Measurements from ENCODE around the gene ACTMAP. TPM values are rescaled to one million over a fixed set of nuclear protein-coding genes. Genes with fewer than 3 reads are reported as not detected.

The ACTMAP gene
- total and polyA plus RNA-seq, 9 of the 15 experiments (the other 6 are each of a cell fraction or from before 2014, with no cell fraction given) = 1.7 to 16.6 (median 4.9) TPM

DNA sequence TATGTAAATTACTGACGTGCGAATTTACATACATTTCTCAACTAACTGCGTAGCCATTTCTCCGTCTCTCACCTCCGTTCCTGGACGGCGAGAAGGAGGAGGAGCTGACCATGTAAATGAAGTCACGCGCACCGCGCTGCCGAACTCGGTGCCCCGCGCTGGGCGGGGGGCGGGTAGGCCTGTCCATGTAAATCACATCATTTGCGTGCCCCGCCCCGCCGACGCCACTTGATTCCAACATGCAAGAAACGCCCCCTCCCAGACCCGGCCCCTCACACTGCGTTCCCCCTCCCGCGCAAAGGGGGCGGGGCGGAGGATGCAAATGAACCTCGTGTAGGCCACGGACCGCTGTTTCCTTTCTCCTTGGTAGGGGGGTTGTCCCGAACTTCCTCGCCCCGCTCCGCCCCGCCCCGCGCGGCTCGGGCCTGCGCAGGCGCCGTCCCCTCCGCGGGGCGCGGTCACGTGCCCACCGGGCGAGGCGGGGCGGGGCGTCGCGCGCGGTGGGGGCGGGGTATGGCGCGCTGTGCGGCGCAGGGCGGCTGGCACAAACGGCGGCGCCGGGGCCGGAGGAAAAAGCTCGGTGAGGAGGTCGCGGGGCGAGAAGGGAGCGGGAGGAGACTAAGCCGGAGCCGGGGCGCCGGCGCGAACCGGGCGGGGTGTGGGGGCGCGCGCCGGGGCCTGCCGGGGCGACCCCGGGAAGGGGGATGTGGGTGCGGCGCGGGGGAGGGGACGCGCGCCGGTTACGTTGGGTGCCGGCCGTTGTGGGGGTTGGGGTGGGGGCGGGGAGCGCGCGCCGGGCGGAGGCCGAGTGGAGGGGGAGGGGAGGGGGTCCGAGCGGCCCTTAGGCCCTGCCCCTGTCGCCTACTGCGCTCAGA, 48.6 kb upstream of the ACTMAP start, which contains the start of gene EGLN2 (continued):
- peak; percentile 66 for TF ChIP-seq MYC (IDR thresholded peaks at IDR 0.05; ENCODE audit: low read depth, low read length)
- no peak for TF ChIP-seq MYC (CRISPR knock-in tag; IDR thresholded peaks at IDR 0.05; ENCODE audit: borderline replicate concordance, low read depth)
- no peak for TF ChIP-seq ZNF134 (CRISPR knock-in tag; conservative IDR thresholded peaks at IDR 0.05)
- TF ChIP-seq BHLHE40 (IDR thresholded peaks at IDR 0.05; ENCODE audit: low read length) = peak; percentile 89
- no peak for TF ChIP-seq FOS (IDR thresholded peaks at IDR 0.05; ENCODE audit: extremely low read depth, insufficient read length)
- TF ChIP-seq, protein P1, sequence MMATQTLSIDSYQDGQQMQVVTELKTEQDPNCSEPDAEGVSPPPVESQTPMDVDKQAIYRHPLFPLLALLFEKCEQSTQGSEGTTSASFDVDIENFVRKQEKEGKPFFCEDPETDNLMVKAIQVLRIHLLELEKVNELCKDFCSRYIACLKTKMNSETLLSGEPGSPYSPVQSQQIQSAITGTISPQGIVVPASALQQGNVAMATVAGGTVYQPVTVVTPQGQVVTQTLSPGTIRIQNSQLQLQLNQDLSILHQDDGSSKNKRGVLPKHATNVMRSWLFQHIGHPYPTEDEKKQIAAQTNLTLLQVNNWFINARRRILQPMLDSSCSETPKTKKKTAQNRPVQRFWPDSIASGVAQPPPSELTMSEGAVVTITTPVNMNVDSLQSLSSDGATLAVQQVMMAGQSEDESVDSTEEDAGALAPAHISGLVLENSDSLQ (IDR thresholded peaks at IDR 0.05) = peak; percentile 92
- TF ChIP-seq MTF1 (CRISPR knock-in tag; IDR thresholded peaks at IDR 0.05; ENCODE audit: borderline replicate concordance) = no peak
- TF ChIP-seq SMARCC2 (IDR thresholded peaks at IDR 0.05; ENCODE audit: low read depth) = no peak
- peak; percentile 24 for TF ChIP-seq HMGN3 (IDR thresholded peaks at IDR 0.05; ENCODE audit: borderline replicate concordance, extremely low read depth, insufficient read length, low read depth, low read length)
- TF ChIP-seq ATF1 (CRISPR knock-in tag; IDR thresholded peaks at IDR 0.05) = no peak
- peak; percentile 81 for TF ChIP-seq ATF1 (tag; IDR thresholded peaks at IDR 0.05)
- TF ChIP-seq CHD2 (IDR thresholded peaks at IDR 0.05; ENCODE audit: low read depth, low read length) = peak; percentile 56; the same call in 1 of the 2 replicates
- no peak for TF ChIP-seq ZNF445 (CRISPR knock-in tag; IDR thresholded peaks at IDR 0.05; ENCODE audit: low read depth)
- peak in 1 of 2 experiments; percentile 62; a peak in 3 of 4 replicates for TF ChIP-seq RCOR1 (IDR thresholded peaks at IDR 0.05; ENCODE audit: borderline replicate concordance in 1 of 2, low read depth in 2 of 2, low read length in 2 of 2)
- peak; percentile 62 for TF ChIP-seq HNRNPLL (IDR thresholded peaks at IDR 0.05; ENCODE audit: low read depth, low read length, poor library complexity, severe bottlenecking)
- peak; percentile 49 for TF ChIP-seq PCBP1 (IDR thresholded peaks at IDR 0.05; ENCODE audit: low read depth, low read length, poor library complexity, severe bottlenecking)
- TF ChIP-seq LEF1 (IDR thresholded peaks at IDR 0.05) = 0 out of 2 replicates have a peak, but pooled peaks have one; percentile 15
- TF ChIP-seq SRF (CRISPR knock-in tag; IDR thresholded peaks at IDR 0.05) = peak in 1 of 2 experiments; percentile 65; a peak in 2 of 4 replicates
- TF ChIP-seq, protein P2, sequence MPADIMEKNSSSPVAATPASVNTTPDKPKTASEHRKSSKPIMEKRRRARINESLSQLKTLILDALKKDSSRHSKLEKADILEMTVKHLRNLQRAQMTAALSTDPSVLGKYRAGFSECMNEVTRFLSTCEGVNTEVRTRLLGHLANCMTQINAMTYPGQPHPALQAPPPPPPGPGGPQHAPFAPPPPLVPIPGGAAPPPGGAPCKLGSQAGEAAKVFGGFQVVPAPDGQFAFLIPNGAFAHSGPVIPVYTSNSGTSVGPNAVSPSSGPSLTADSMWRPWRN (IDR thresholded peaks at IDR 0.05; ENCODE audit: low read depth) = 0 out of 2 replicates have a peak, but pooled peaks have one; percentile 41
- TF ChIP-seq ZNF668 (CRISPR knock-in tag; IDR thresholded peaks at IDR 0.05) = no peak
- TF ChIP-seq ARID1B (IDR thresholded peaks at IDR 0.05) = peak; percentile 3
- no peak for TF ChIP-seq SMC3 (conservative IDR thresholded peaks at IDR 0.05; ENCODE audit: insufficient read depth, low read depth, low read length)
- peak; percentile 69; the same call in 1 of the 2 replicates for TF ChIP-seq RB1 (IDR thresholded peaks at IDR 0.05; ENCODE audit: low read depth)
- no peak for TF ChIP-seq KDM2B (CRISPR knock-in tag; IDR thresholded peaks at IDR 0.05)
- peak; percentile 94 for TF ChIP-seq MAZ (CRISPR knock-in tag; conservative IDR thresholded peaks at IDR 0.05 in 1 of 2, IDR thresholded peaks at IDR 0.05 in 1 of 2)
- TF ChIP-seq DNMT1 (IDR thresholded peaks at IDR 0.05) = no peak
- no peak for TF ChIP-seq ZNF584 (CRISPR knock-in tag; IDR thresholded peaks at IDR 0.05; ENCODE audit: low read depth)
- no peak for TF ChIP-seq ZKSCAN3 (CRISPR knock-in tag; IDR thresholded peaks at IDR 0.05)

All from K562 (cell line).